Endothelial cell (in vitro differentiated cells): ENCODE results near the gene CDH23. TPM values are rescaled to one million over a fixed set of nuclear protein-coding genes. Genes with fewer than 3 reads are reported as not detected.

Source experiments
- DNase-seq: peaks from one replicate; pipeline ENCODE4 v3.0.0; 2021; ENCODE audit warnings: low spot score
- H3K27ac Mint-ChIP-seq: one replicate; pipeline ENCODE4 v1.8.0; 2021; ENCODE audit warnings: mixed read lengths, inconsistent platforms; ENCODE audit not compliant: unreplicated experiment
- H3K27me3 Mint-ChIP-seq: one replicate; pipeline ENCODE4 v1.8.0; 2021; ENCODE audit warnings: mild to moderate bottlenecking, moderate library complexity, mixed read lengths, inconsistent platforms; ENCODE audit not compliant: unreplicated experiment
- H3K36me3 Mint-ChIP-seq: one replicate; pipeline ENCODE4 v1.8.0; 2021; ENCODE audit warnings: mild to moderate bottlenecking, low read depth, mixed read lengths, inconsistent platforms; ENCODE audit not compliant: unreplicated experiment
- H3K4me1 Mint-ChIP-seq: one replicate; pipeline ENCODE4 v1.8.0; 2021; ENCODE audit warnings: mild to moderate bottlenecking, mixed read lengths, inconsistent platforms; ENCODE audit not compliant: unreplicated experiment
- H3K4me3 Mint-ChIP-seq: one replicate; pipeline ENCODE4 v1.8.0; 2021; ENCODE audit warnings: mild to moderate bottlenecking, mixed read lengths, inconsistent platforms; ENCODE audit not compliant: unreplicated experiment
- H3K9me3 Mint-ChIP-seq: one replicate; pipeline ENCODE4 v1.8.0; 2021; ENCODE audit warnings: mixed read lengths, inconsistent platforms; ENCODE audit not compliant: unreplicated experiment
- total RNA-seq: library from RNA; stranded (reverse); fragmentation: NEBNext Ultra II Directional; extraction: Animal tissue kit (Norgen Biotek cat#: 25700); gene quantifications from one replicate; pipeline ENCODE4 v1.2.1, GENCODE V29; 2021; ENCODE audit not compliant: unreplicated experiment
- TF ChIP-seq, protein P1 (sequence below): fragments of 200-600 bp; sonication (generic); IDR thresholded peaks from one replicate; pipeline ENCODE4 v1.5.0; 2021; ENCODE audit warnings: antibody characterized with exemption; ENCODE audit not compliant: unreplicated experiment

The CDH23 gene
- total RNA-seq, 1 donor from 2014 or later = 0.54 TPM

DNA sequence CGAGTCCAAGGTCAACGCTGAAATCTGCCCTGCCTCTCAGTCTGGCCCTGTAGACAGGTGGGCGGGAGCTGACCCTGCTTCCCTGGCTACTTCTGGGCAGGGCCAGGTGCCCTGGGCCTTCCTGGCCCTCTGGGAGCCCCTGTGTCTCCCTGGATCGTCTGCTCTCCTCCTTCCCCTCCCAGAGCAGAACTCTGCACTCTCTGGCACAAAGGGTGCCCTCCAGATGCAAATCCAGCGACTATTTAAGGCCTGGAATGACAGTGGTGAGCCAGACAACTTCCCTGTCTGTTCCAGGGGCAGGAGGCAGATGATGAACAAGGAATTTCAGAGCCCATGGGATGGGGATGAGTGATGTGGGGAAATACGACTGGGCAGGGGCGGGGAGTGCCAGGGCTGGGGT is 259.5 kb downstream of the CDH23 start:
- no peak overlapping the region for H3K27ac Mint-ChIP-seq
- H3K4me1 Mint-ChIP-seq = peaks cover 14% of the 10 kb centered on the region
- DNase-seq = no peak
- TF ChIP-seq, protein P1, sequence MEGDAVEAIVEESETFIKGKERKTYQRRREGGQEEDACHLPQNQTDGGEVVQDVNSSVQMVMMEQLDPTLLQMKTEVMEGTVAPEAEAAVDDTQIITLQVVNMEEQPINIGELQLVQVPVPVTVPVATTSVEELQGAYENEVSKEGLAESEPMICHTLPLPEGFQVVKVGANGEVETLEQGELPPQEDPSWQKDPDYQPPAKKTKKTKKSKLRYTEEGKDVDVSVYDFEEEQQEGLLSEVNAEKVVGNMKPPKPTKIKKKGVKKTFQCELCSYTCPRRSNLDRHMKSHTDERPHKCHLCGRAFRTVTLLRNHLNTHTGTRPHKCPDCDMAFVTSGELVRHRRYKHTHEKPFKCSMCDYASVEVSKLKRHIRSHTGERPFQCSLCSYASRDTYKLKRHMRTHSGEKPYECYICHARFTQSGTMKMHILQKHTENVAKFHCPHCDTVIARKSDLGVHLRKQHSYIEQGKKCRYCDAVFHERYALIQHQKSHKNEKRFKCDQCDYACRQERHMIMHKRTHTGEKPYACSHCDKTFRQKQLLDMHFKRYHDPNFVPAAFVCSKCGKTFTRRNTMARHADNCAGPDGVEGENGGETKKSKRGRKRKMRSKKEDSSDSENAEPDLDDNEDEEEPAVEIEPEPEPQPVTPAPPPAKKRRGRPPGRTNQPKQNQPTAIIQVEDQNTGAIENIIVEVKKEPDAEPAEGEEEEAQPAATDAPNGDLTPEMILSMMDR = no peak
- H3K4me3 Mint-ChIP-seq = no peak overlapping the region
- H3K36me3 Mint-ChIP-seq = no peaks in the 10 kb centered on the region
- H3K9me3 Mint-ChIP-seq = no peaks in the 10 kb centered on the region
- H3K27me3 Mint-ChIP-seq = peaks cover 6% of the 10 kb centered on the region

DNA sequence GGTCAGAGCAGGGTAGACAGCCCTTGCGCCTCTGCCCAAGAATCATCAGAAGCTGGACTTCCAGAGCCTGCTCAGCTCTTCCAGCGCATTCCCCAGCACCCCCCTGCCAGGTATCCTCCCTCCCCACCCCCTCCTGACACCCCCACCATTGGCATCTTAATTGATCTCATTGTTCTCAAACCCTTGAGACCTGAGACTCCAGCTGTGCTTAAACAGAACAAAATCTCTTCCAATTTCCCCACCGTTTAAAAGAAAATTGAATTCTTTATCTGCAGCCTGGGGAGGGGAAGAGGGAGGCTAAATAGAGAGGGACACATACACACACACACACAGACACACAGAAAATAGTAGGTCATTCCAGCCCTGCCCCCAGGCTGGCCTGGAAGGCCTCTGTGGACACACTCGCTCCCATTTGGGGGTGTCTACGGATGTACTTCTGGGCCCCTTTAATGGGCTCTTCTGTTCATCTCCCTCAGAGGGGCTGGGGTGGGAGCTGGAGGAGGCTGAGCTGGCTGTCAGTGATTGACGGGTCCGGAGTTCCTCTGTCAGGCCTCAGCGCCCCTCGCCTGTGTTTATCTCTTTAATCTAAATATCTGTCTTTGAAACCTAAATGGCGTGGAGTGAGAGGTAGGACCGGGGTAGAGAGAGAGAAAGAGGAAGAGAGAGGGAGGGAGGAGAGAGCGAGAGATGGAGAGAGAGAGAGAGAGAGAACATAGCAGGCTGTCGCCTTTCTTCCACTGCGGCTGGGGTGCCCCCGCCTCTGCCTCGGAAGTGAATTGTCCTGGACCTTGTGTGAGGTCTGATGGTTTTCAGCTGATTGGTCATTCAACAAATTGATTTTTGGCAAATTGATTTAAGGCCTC is 261.1 kb downstream of the CDH23 start:
- Mint-ChIP-seq H3K27ac (no peak overlapping the region), H3K4me3 (no peak overlapping the region), H3K4me1 (peaks cover 14% of the 10 kb centered on the region), H3K36me3 (no peaks in the 10 kb centered on the region), H3K9me3 (no peaks in the 10 kb centered on the region), H3K27me3 (peaks cover 7% of the 10 kb centered on the region)
- TF ChIP-seq, protein P1 = no peak
- DNase-seq = no peak

DNA sequence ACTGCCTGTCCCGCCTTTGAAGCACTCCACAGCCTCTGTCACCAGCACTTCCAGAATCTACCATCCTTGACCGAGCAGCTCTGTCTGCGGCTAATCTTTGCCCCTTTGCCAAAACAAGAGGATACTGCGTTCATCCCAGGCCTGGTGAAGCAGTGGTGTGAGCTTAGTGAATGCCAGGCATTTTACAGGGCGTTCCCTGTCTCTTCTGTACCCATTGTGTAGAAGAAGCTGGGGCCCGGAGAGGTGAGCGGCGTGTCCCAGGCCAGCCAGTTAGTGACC is 261.7 kb downstream of the CDH23 start:
- H3K9me3 Mint-ChIP-seq = no peaks in the 10 kb centered on the region
- peaks cover 14% of the 10 kb centered on the region for H3K4me1 Mint-ChIP-seq
- peaks cover 7% of the 10 kb centered on the region for H3K27me3 Mint-ChIP-seq
- H3K36me3 Mint-ChIP-seq = no peaks in the 10 kb centered on the region
- no peak overlapping the region for H3K27ac Mint-ChIP-seq
- DNase-seq = no peak
- TF ChIP-seq, protein P1 = no peak
- H3K4me3 Mint-ChIP-seq = no peak overlapping the region

DNA sequence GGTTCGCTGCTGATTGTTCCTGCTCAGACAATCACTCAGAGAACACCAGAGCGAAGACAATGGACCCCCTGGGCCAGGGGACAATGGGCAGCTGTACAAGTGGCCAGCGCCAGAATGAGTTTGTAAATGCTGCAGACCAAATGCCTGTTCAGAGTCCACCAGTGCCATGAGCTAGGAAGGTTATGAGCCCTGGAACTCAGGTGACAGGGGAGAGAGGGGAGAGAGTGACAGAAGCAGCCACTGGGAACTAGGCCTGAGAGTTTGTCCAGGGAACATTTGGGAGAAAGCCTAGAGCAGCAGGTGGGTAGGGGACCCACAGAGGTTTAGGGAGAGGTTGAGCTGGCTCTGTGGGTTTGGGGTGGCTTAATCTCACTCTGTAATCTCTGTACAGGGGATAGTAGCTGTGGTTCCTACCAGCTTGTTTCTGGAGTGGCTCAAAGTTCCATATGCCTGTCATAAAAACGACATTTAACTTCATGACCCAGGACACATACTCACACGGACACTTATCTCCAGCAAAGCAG is 262.5 kb downstream of the CDH23 start:
- Mint-ChIP-seq H3K4me3 (no peak overlapping the region), H3K27ac (no peak overlapping the region), H3K9me3 (no peaks in the 10 kb centered on the region), H3K27me3 (peaks cover 9% of the 10 kb centered on the region), H3K36me3 (no peaks in the 10 kb centered on the region), H3K4me1 (peaks cover 14% of the 10 kb centered on the region)
- DNase-seq = no peak
- TF ChIP-seq, protein P1 = no peak

DNA sequence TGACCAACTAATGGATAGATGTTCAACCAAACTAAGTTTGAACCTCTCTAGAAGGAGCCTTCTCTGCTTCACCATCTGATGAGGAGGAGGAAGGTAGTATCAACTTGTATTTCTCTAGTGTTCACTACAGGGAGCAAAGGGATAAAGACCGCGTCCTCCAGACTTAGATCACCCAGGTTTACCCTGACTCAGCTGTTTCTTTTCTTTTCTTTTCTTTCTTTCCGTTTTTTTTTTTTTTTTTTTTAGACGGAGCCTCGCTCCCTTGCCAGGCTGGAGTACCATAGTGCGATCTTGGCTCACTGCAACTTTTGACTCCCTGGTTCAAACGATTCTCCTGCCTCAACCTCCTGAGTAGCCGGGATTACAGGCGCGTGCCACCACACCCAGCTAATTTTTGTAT is 263.0 kb downstream of the CDH23 start:
- Mint-ChIP-seq H3K27ac (no peak overlapping the region), H3K36me3 (no peaks in the 10 kb centered on the region), H3K4me1 (peaks cover 14% of the 10 kb centered on the region), H3K9me3 (no peaks in the 10 kb centered on the region), H3K4me3 (no peak overlapping the region), H3K27me3 (peaks cover 9% of the 10 kb centered on the region)
- TF ChIP-seq, protein P1 = no peak
- DNase-seq = no peak
